HepG2 (cell line): ENCODE results near the gene VEZF1. TPM values are rescaled to one million over a fixed set of nuclear protein-coding genes. Genes with fewer than 3 reads are reported as not detected.

Experiments used
- ATAC-seq: fragments of 200-7000 bp; cut with Tn5 transposase; 3 replicates; pipeline ENCODE4 v1.9.1; 2020; ENCODE audit warnings: mild to moderate bottlenecking, moderate library complexity
- BruUV-seq: library from RNA; stranded (reverse); fragments of 400-500 nt; replicated peaks from 2 replicates; lab custom pipeline; 2021; lab: Mats Ljungman, UMichigan
- CTCF ChIA-PET: fragments of 300-600 bp; formaldehyde crosslinking; extraction: SDS; loops from one replicate; lab custom pipeline; 2021; ENCODE audit warnings: low total read pairs, inconsistent platforms, low intra/inter-chr PET ratio; lab: Yijun Ruan, JAX
- POLR2A ChIA-PET: fragments of 350-600 bp; sonication (Branson Sonifier 250); formaldehyde crosslinking; loops from one replicate; lab custom pipeline; 2020; ENCODE audit warnings: antibody characterized with exemption, inconsistent platforms; lab: Yijun Ruan, JAX
- DNase-seq: peaks from one replicate; pipeline ENCODE4 v3.0.0-alpha.2; 2015; ENCODE audit warnings: low spot score
- FAIRE-seq: peaks from 3 replicates; lab custom pipeline; 2011; peaks lifted over from hg19 to GRCh38; lab: Jason Lieb, UNC
- H2AFZ ChIP-seq: one replicate; pipeline ENCODE4 v1.6.1; 2011; ENCODE audit warnings: low read length, inconsistent platforms
- H3K27ac ChIP-seq: fragments of 300-600 bp; 3 replicates; pipeline ENCODE4 v1.8.0; 2011; ENCODE audit warnings: mixed run types, mild to moderate bottlenecking, mixed read lengths, low read length, inconsistent platforms; ENCODE audit not compliant: insufficient read depth; ENCODE audit errors: extremely low read length
- H3K27me3 ChIP-seq, 2 experiments: fragments of 200-600 bp in 1 of 2; 2 replicates in 1 of 2; 3 replicates in 1 of 2; pipeline versions ENCODE4 v1.6.0 to v1.8.0; 2011; ENCODE audit warnings: low read length in 2 of 2, mild to moderate bottlenecking in 2 of 2, moderate library complexity in 2 of 2, inconsistent platforms in 1 of 2; ENCODE audit not compliant: insufficient read depth in 2 of 2, control insufficient read depth in 1 of 2
- H3K36me3 ChIP-seq, 2 experiments: fragments of 200-600 bp in 1 of 2; replicated peaks in 1 of 2; 2 replicates in 1 of 2; 3 replicates in 1 of 2; pipeline versions ENCODE4 v1.5.1 to v1.8.0; 2011; ENCODE audit warnings: low read length in 2 of 2, inconsistent platforms in 1 of 2; ENCODE audit not compliant: insufficient read depth in 2 of 2, control insufficient read depth in 1 of 2
- H3K4me1 ChIP-seq: 2 replicates; pipeline ENCODE4 v1.5.1; 2012; ENCODE audit warnings: low read length, inconsistent platforms; ENCODE audit not compliant: insufficient read depth
- H3K4me2 ChIP-seq: 2 replicates; pipeline ENCODE4 v1.6.0; 2011; ENCODE audit warnings: low read depth, low read length, inconsistent platforms
- H3K4me3 ChIP-seq, 3 experiments: fragments of 200-600 bp in 1 of 3; sonication (generic), shearing (Covaris generic) in 1 of 3; replicated peaks in 1 of 3; 2 replicates each; pipeline ENCODE4 v1.5.1; 2011 to 2016; ENCODE audit warnings: low read length in 3 of 3, inconsistent platforms in 2 of 3, low read depth in 2 of 3, mild to moderate bottlenecking in 2 of 3, control low read depth in 1 of 3, mixed read lengths in 1 of 3; ENCODE audit not compliant: insufficient read depth in 1 of 3
- H3K79me2 ChIP-seq: one replicate; pipeline ENCODE4 v1.6.1; 2011; ENCODE audit warnings: low read length, inconsistent platforms; ENCODE audit not compliant: insufficient read depth
- H3K9ac ChIP-seq: 2 replicates; pipeline ENCODE4 v1.6.0; 2011; ENCODE audit warnings: mild to moderate bottlenecking, low read depth, low read length, inconsistent platforms; ENCODE audit not compliant: insufficient read depth
- H3K9me3 ChIP-seq: 2 replicates; pipeline ENCODE4 v1.5.1; 2012; ENCODE audit warnings: mild to moderate bottlenecking, low read length
- H4K20me1 ChIP-seq: 2 replicates; pipeline ENCODE4 v1.6.0; 2011; ENCODE audit warnings: inconsistent platforms, mild to moderate bottlenecking, low read length, moderate library complexity; ENCODE audit not compliant: insufficient read depth
- ATF6 ChIP-seq: sonication (generic); formaldehyde crosslinking; conservative IDR thresholded peaks from 2 replicates; pipeline ENCODE4 v1.4.0; 2020; ENCODE audit warnings: missing genetic modification reagents
- ATF7-NPFF ChIP-seq: sonication (generic); formaldehyde crosslinking; IDR thresholded peaks from 2 replicates; pipeline ENCODE4 v1.8.1; 2023; ENCODE audit warnings: mild to moderate bottlenecking, low read depth, missing genetic modification reagents, moderate library complexity
- HIC2 ChIP-seq: sonication (generic); formaldehyde crosslinking; IDR thresholded peaks from 2 replicates; pipeline ENCODE4 v1.9.0; 2022; ENCODE audit warnings: low read depth, missing genetic modification reagents
- MEF2D ChIP-seq: sonication (generic); formaldehyde crosslinking; IDR thresholded peaks from 2 replicates; pipeline ENCODE4 v1.5.1; 2020; ENCODE audit warnings: mild to moderate bottlenecking, missing genetic modification reagents
- MTF2 ChIP-seq: sonication (generic); formaldehyde crosslinking; IDR thresholded peaks from 2 replicates; pipeline ENCODE4 v1.5.0; 2020; ENCODE audit warnings: missing genetic modification reagents, borderline replicate concordance
- SYNCRIP ChIP-seq: fragments of 200-400 bp; formaldehyde crosslinking; IDR thresholded peaks from 2 replicates; pipeline ENCODE4 v1.6.1; 2018; ENCODE audit warnings: mild to moderate bottlenecking, low read depth, low read length; ENCODE audit not compliant: insufficient read depth
- ZNF576 ChIP-seq: sonication (generic); formaldehyde crosslinking; IDR thresholded peaks from 2 replicates; pipeline ENCODE4 v1.4.0; 2020; ENCODE audit warnings: mild to moderate bottlenecking, missing genetic modification reagents
- ZNF746 ChIP-seq: sonication (generic); formaldehyde crosslinking; IDR thresholded peaks from 2 replicates; pipeline ENCODE4 v1.8.0; 2022; ENCODE audit warnings: mild to moderate bottlenecking, missing genetic modification reagents
- WGBS: methylation state at CpG from one replicate; pipeline ENCODE4 v1.1.6; 2017; ENCODE audit warnings: low lambda C conversion rate; 5-methylcytosine and 5-hydroxymethylcytosine counted together
- in situ Hi-C: cut with HindIII; loops from 2 replicates; pipeline ENCODE4 v1.10.0; 2017; ENCODE audit warnings: low pct_unique_long_range_greater_than_20kb; ENCODE audit not compliant: extremely low pct_ligation_motif_present
- intact Hi-C: fragments of 100-400 bp; cut with micrococcal nuclease; formaldehyde crosslinking; loops from one replicate; pipeline ENCODE4 v1.10.0; 2022; ENCODE audit not compliant: unreplicated experiment
- polyA plus RNA-seq, 8 experiments: library from polyadenylated mRNA; depleted of rRNA in 3 of 8; stranded (reverse) in 7 of 8; unstranded in 1 of 8; fragments of >200 nt; fragmentation: Illumina TruSeq in 4 of 8; extraction: Trizol in 4 of 8; gene quantifications; 2 replicates each; pipeline versions ENCODE4 v1.2.1 to v1.2.3, GENCODE V29; 2011 to 2016; ENCODE audit warnings: low read depth in 4 of 8, missing spikeins in 1 of 8, mixed read lengths in 1 of 8; ENCODE audit not compliant: insufficient read depth in 1 of 8
- total RNA-seq, 5 experiments: library from RNA; depleted of rRNA; stranded (reverse); fragments of >200 nt; fragmentation: Illumina TruSeq; extraction: Trizol; gene quantifications; 2 replicates each; pipeline ENCODE4 v1.2.3, GENCODE V29; 2016; ENCODE audit warnings: low read depth in 1 of 5

Gene VEZF1
- total and polyA plus RNA-seq, 2 of the 13 experiments (the other 11 are each of a cell fraction or from before 2014, with no cell fraction given) = 45.9 to 49.7 TPM

GRCh38 chr17:57931488-57932137 lies 56.4 kb downstream of the VEZF1 start:
- Histone ChIP-seq H3K27me3 (no peaks in the 10 kb centered on the region), H3K9ac (no peak overlapping the region), H3K4me3 (no peak overlapping the region), H3K4me1 (peaks cover 66% of the 10 kb centered on the region), H4K20me1 (no peaks in the 10 kb centered on the region), H3K27ac (no peak overlapping the region), H3K36me3 (no peaks in the 10 kb centered on the region), H3K79me2 (peaks cover 3% of the 10 kb centered on the region), H3K4me2 (no peak overlapping the region), H3K9me3 (no peaks in the 10 kb centered on the region), H2AFZ (no peak overlapping the region)
- FAIRE-seq = no peak
- ChIA-PET CTCF (no interaction called here), POLR2A (no interaction called here)
- in situ Hi-C loops (no loop called here), intact Hi-C loops (no loop called here)
- no peak for ATAC-seq
- no TSS peak for BruUV-seq
- TF ChIP-seq MTF2 (CRISPR knock-in tag) = no peak
- TF ChIP-seq ZNF746 = no peak
- no peak for TF ChIP-seq SYNCRIP
- no peak for TF ChIP-seq HIC2 (CRISPR knock-in tag)
- TF ChIP-seq ZNF576 (CRISPR knock-in tag) = no peak
- no peak for TF ChIP-seq ATF7-NPFF (CRISPR knock-in tag)
- TF ChIP-seq MEF2D (CRISPR knock-in tag) = no peak
- no peak for TF ChIP-seq ATF6 (CRISPR knock-in tag)
- DNase-seq = no peak
- WGBS = 91% methylated on average over 12 of the region's 12 CpGs
